A549 treated with AZD2906 at 1 μM for 4 hours (cell line): ENCODE measurements around the gene TRPV5. TPM values are rescaled to one million over a fixed set of nuclear protein-coding genes. Genes with fewer than 3 reads are reported as not detected.

Source experiments
- total RNA-seq: library from RNA; stranded (reverse); fragments of 200-300 nt; extraction: Qiagen RNA extraction; gene quantifications from 5 replicates; pipeline ENCODE4 v1.2.3, GENCODE V29; 2022

TRPV5 gene
- total RNA-seq: not detected in 5 replicates

GRCh38 chr7:142933624-142934023 is at the start of gene TRPV5:
TSS of gene TRPV5 (minus strand) at chr7:142933746. CDS start at chr7:142933459, 287 bp downstream.

DNA sequence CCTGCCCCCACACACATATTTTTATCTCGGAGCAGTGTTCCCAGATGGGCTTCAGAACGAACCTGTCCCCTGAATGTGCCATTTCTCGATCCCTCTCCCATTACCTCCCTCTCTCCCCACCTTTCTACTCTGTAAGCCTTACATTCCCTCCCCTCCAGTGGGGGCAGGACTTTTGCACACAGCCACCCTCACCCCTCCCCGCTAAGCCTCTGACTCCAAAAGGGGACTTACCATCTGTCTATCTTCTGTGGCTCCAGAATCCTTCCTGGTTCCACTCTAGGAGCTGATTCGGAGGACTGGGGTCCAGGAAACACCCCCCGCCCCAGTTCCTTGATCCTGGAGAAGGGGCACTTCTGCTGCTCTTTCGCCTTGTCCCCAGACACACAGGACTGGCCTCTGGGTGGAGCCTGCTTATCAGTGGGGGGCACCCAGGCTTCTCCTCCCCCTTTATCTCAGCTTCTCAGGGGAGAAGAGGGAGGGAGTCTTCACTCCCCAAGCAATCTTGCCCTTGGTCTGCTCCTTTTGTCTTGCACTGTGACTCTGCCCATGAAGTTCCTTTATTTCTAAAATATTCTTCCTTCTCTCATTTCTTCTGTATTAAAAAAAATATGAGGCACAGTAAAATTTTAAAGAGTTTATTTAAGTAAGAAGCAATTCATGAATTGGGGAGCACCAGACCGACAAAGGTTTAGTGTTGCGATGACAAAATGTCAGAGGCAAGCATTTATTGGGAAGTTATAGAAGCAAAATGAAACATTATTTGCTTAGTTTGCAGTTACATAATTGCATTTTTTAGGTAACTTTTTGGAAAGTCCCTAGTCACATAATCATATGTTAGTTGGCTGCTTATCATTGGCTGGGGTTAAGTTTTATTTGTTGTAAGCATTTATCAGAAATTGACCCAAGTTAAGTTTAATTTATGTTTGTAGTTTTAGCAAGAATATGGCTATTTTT is 28.7 kb upstream of the TRPV5 start, which contains the start of gene KEL:
Gene KEL, minus strand, starts transcription at position 391 of the 954 bp plus-strand sequence. Its CDS starts 157 bp downstream, at position 234.

GRCh38 chr7:142939226-142939910 is 5.8 kb upstream of the TRPV5 start, which contains the start of gene LLCFC1:
TSS of gene LLCFC1 (plus strand) at chr7:142939484. CDS start at chr7:142939622, 138 bp downstream.

GRCh38 chr7:142885311-142886230 is 48.0 kb downstream of the TRPV5 start, which contains the start of gene TRPV6:
TSS of gene TRPV6 (minus strand) at chr7:142885745.

Other genes with a start within 250 kb of the TRPV5 start
- not detected in 5 replicates for gene PRSS1, start 184.3 kb downstream of the TRPV5 start, total RNA-seq
- not detected in 5 replicates for gene PRSS2, start 162.8 kb downstream of the TRPV5 start, total RNA-seq
- 0.40 to 0.87 TPM (median 0.60 TPM) in 5 replicates for gene EPHB6, start 78.7 kb downstream of the TRPV5 start, total RNA-seq
- gene TRPV6, start 48.0 kb downstream of the TRPV5 start, total RNA-seq: 0.02 TPM in 1 of 5 replicates, not detected in the others
- not detected in 5 replicates for gene LLCFC1, start 5.7 kb upstream of the TRPV5 start, total RNA-seq
- 0.08 TPM in 1 of 5 replicates, not detected in the others for gene KEL, start 28.6 kb upstream of the TRPV5 start, total RNA-seq
- not detected in 5 replicates for gene OR9A2, start 93.4 kb upstream of the TRPV5 start, total RNA-seq
- gene OR6V1, start 118.6 kb upstream of the TRPV5 start, total RNA-seq: not detected in 5 replicates
- 0.16 to 0.41 TPM (median 0.29 TPM) in 3 of 5 replicates, not detected in the others for gene PIP, start 198.3 kb upstream of the TRPV5 start, total RNA-seq
- gene TAS2R39, start 249.7 kb upstream of the TRPV5 start, total RNA-seq: not detected in 5 replicates